IPS DF 6.9 (cell line): ENCODE data around the gene TLCD1.
A peak's percentile ranks its signal among the peaks of the same experiment; 100 is the strongest.

Experiments
- DNase-seq: peaks from one replicate; pipeline ENCODE4 v3.0.0-alpha.2; 2013; ENCODE audit warnings: low read depth, low spot score
- H3K27ac ChIP-seq: one replicate; pipeline ENCODE4 v1.5.1; 2013; ENCODE audit warnings: low read length, control low read depth
- H3K27me3 ChIP-seq: 2 replicates; pipeline ENCODE4 v1.6.1; 2013; ENCODE audit warnings: mild to moderate bottlenecking, low read length; ENCODE audit not compliant: control insufficient read depth, insufficient read depth
- H3K36me3 ChIP-seq: 2 replicates; pipeline ENCODE4 v1.6.1; 2013; ENCODE audit warnings: low read length; ENCODE audit not compliant: control insufficient read depth, insufficient read depth
- H3K4me1 ChIP-seq: 2 replicates; pipeline ENCODE4 v1.6.1; 2013; ENCODE audit warnings: low read length; ENCODE audit not compliant: control insufficient read depth, insufficient read depth
- H3K4me3 ChIP-seq: 2 replicates; pipeline ENCODE4 v1.5.1; 2013; ENCODE audit warnings: mild to moderate bottlenecking, low read length
- H3K9me3 ChIP-seq: 2 replicates; pipeline ENCODE4 v1.6.1; 2013; ENCODE audit warnings: low read length, inconsistent platforms; ENCODE audit not compliant: control insufficient read depth, insufficient read depth
- WGBS: extraction: QIAGEN DNeasy Blood & Tissue Kit; methylation state at CpG from one replicate; pipeline ENCODE4 v1.1.7; 2013; ENCODE audit warnings: mixed read lengths, missing lambda C conversion rate; ENCODE audit not compliant: insufficient read length, insufficient coverage; 5-methylcytosine and 5-hydroxymethylcytosine counted together

Gene TLCD1

DNA sequence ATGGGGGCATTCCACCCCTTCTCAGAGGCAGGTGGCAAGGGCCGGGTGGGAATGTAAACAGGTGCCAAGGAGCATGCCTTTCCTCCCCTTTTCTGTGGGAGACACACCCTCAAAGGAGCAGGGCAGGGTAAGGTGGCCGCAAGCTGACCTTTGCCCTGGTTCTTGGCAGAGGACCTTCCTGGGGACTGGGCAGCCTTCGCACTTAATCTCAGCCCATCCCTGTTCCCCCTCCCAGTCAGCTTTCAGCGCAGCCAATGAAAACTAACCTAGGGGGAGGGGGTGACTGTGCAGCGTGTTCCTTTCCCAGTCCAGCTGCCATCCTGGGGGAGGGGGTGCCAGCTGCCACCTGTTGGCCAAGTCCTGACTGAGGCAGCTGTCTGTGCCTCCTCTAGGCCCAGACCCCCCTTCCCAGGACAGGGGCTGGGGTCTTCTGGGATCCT is 20.6 kb upstream of the TLCD1 start:
- WGBS = no CpG with 5 or more reads among the region's 5 CpGs
- Histone ChIP-seq H3K4me3 (no peak overlapping the region), H3K36me3 (peaks cover 35% of the 10 kb centered on the region), H3K27ac (no peak overlapping the region), H3K9me3 (no peaks in the 10 kb centered on the region), H3K27me3 (no peaks in the 10 kb centered on the region), H3K4me1 (peaks cover 15% of the 10 kb centered on the region)
- no peak for DNase-seq

DNA sequence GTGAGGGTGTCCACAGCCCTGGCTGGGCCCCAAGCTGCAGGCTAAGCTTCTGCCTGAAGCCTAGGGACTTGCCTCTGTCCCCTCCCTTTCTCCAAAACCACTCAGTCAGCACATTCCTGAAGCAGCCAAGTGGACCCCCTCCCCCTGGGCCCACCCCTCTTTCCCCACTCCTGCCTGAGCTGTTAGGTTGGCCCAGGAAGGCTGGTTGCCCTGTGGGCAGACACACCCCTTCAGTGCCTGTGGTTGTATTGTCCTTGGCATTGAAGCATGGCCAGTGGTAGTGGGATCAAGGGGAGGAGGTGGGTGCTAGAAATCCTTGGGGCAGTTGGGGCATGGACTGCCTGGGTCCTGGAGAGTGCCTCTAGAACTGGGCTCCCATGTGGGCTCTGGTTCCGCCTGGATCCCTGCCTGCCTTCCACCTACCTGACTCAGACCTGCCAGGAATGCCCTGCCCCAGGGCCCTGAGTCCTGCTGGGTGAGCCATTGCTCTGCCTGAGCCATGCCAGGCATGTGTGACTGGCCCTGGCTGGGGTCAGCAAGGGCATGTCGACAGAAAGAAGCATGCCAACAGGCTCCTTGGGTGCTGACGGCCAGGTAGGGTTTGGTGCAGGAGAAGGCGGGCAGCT is 19.9 kb upstream of the TLCD1 start:
- Histone ChIP-seq H3K4me1 (peaks cover 15% of the 10 kb centered on the region), H3K4me3 (peak overlapping the region; percentile 97; the same call in 1 of the 2 replicates), H3K36me3 (peaks cover 35% of the 10 kb centered on the region), H3K27ac (no peak overlapping the region), H3K9me3 (no peaks in the 10 kb centered on the region), H3K27me3 (no peaks in the 10 kb centered on the region)
- no peak for DNase-seq
- WGBS = no CpG with 5 or more reads among the region's 4 CpGs

DNA sequence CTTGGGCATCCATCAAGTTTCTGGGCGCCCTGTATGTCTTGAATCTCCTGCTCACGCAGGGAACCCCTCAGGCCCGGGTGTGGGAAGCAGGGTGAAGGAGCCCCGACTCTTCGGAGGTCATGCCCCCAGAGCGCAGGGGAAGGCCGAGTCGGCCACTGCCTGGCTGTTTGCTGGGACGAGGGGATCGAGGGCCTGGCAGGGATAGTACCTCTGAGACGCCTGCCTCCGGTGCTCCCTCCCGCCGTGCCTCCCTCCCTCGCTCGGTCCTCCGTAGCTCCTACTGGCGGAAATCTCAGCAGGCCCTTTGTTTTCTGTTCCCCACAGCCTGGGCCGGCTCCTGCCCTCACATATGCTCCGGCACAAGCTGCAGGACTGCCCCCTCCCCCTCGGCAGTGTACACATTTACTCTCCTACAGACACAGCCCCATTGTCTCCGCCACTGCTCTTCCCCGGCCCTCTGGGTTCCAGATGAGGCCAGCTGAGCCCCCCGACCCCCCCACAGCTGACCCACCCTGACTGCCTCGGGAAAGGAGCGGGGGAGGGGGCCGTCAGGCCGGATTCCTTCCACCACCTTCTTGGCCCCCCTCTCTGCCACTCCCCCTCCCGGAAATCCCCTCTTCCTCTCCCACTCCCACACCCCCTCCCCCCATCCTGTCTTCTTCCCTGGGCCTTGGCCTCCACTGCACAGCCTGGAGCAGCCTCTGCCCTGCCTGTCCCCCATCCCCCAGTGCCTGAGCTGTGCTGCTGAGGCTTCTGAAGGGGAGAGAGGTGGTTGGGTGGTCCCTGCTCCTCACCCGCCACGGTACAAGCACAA is 19.1 kb upstream of the TLCD1 start:
- H3K9me3 ChIP-seq = no peaks in the 10 kb centered on the region
- H3K36me3 ChIP-seq = peaks cover 33% of the 10 kb centered on the region
- H3K27me3 ChIP-seq = no peaks in the 10 kb centered on the region
- H3K4me3 ChIP-seq = peak overlapping the region; percentile 97
- no peak overlapping the region for H3K27ac ChIP-seq
- DNase-seq = no peak
- WGBS = no CpG with 5 or more reads among the region's 31 CpGs
- H3K4me1 ChIP-seq = peaks cover 15% of the 10 kb centered on the region

- Histone ChIP-seq H3K4me1 (peaks cover 15% of the 10 kb centered on the region), H3K36me3 (peaks cover 29% of the 10 kb centered on the region), H3K4me3 (peak overlapping the region; percentile 97)
Observed at GRCh38 chr17:28744104-28744971, 18.3 kb upstream of the TLCD1 start.

DNA sequence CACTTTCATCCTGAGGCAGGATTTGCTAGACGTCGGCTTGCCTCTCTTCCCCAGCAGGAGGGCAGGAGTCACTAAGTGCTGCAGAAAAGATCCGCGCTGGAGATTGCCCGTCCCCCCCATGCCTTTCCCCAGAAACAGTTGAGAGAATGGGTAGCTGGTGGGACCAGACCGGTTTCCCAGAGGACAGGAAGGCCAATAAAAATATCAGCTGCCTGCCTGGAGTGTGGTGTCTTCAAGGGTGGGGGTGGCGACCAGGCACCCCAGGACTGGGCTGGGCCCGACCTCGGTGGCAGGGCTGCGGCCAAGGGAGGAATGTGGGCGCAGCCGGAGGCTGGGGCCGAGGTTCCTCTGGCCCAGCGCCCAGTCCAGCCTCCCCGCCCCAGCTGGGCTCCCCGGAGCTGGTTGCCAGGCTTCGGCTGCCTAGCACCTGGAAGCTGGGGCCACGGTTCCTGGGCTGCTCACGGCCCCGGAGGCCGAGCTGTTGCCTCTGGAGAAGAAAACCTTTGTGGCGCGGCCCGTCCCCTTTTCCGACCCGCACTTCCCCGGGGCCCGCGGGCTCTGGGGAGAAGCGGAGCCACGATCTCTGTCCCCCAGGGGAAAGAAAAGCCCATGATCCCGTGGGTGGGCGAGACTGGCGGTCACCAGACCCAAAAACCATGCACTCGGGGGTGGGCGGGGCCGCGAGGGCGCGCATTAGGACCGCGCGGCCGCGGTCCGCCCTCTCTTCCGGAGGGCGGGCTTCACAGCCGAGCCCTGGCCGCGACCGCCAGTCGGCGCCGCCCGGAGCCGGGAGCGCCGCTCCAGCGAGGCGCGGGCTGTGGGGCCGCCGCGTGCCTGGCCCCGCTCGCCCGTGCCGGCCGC is 17.4 kb upstream of the TLCD1 start, which contains the start of gene TRAF4:
TSS of gene TRAF4 (plus strand) at position 769 of the 861 bp plus-strand sequence. CDS start 102 bp downstream, outside the sequence.
- Histone ChIP-seq H3K4me1 (peaks cover 15% of the 10 kb centered on the region), H3K27me3 (no peaks in the 10 kb centered on the region), H3K9me3 (no peaks in the 10 kb centered on the region), H3K27ac (no peak within 1 kb of the TSS), H3K36me3 (peaks cover 20% of the 10 kb centered on the region), H3K4me3 (peak within 1 kb of the TSS; percentile 97)
- DNase-seq = no peak
- WGBS = no CpG with 5 or more reads among the region's 70 CpGs

More at GRCh38 chr17:28744104-28744971, 18.3 kb upstream of the TLCD1 start:
- DNase-seq = no peak
- WGBS = no CpG with 5 or more reads among the region's 61 CpGs
- H3K27me3 ChIP-seq = no peaks in the 10 kb centered on the region
- no peak overlapping the region for H3K27ac ChIP-seq
- H3K9me3 ChIP-seq = no peaks in the 10 kb centered on the region

DNA sequence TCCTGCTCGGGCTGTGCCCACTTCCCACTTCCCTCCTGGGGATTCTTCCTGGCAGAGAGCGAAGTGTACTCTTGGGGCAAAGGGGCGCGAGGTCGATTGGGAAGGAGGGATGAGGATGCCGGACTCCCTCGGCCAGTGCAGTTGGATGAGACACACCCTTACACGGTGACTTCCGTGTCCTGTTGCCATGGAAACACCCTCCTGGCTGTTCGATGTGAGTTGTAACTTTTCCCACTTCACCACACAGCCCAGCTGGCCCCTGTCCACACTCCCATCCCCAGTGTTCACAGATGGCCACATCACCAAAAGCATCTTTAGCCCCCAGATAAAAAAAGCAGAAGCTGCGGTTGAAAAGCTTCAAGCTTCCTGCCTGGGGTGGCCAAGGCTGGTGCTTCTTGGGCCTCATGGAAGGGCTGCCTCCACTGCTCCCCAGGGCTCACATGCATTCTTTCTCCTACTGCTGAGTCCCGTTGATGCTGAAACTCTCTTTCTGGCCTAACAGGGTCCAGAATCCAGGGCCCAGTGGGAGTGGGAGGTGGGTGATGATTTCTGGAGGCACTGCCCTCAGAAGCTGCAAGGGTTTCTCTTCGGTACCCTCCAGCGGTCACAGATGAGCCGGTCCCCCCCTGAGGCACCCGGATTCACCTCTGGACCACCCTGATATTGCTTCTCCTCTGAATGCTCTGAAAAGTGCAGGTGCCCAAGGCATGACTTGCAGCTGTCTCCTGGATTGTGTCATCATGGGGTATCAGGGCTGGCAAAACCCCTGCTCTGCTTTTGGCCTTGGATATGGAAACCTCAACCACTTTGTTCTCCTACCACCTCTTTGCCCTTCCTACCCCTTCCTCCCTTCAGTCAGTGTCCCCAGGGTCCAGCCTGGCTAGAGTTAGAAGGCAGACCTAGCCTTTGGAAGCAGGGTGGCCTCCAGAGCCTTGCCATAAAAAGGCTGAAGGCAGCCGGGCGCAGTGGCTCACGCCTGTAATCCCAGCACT is 15.6 kb upstream of the TLCD1 start:
- H3K36me3 ChIP-seq = peaks cover 8% of the 10 kb centered on the region
- H3K4me3 ChIP-seq = no peak overlapping the region
- no peaks in the 10 kb centered on the region for H3K9me3 ChIP-seq
- no peak overlapping the region for H3K27ac ChIP-seq
- H3K4me1 ChIP-seq = peaks cover 9% of the 10 kb centered on the region
- no peak for DNase-seq
- no CpG with 5 or more reads among the region's 19 CpGs for WGBS
- no peaks in the 10 kb centered on the region for H3K27me3 ChIP-seq

DNA sequence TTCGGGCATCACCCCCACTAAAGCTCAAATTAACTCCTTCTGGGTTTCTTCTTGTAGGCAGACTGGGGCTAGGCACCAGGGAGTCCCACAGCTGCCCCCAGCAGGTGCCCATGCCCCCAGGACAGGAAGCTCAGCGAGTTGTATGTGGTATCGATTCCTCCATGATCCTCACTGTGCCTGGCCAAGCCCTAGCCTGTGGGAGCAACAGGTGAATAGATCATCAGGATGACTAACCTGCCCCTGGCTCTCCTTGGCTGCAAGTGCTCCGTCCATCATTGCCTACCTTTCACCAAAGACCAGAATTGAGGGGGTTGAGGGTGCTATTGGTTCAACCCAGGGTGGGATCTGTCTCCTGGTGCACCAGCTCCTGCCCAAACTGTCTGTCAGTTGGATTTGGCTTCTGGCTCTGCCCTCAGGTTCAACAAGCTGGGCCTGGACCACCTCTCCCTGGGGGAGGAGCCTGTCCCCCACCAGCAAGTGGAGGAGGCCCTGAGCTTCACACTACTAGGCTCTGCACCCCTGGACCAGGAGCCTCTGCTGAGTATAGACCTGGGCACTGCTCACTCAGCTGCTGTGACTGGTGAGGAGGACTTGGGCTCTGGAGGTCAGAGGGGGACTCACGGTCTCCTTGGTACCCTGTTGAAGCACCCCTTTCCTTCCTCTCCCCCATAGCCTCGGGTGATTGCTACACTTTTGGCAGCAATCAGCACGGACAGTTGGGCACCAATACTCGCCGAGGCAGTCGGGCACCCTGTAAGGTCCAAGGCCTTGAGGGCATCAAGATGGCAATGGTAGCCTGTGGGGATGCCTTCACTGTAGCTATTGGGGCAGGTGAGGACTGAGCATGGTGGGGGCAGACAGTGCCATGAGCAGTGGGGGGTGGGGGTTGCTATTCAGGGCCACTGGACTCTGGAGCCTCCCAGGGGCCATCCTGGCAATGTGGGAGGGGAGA is 14.6 kb upstream of the TLCD1 start:
- Histone ChIP-seq H3K27ac (no peak overlapping the region), H3K36me3 (peaks cover 5% of the 10 kb centered on the region), H3K4me3 (no peak overlapping the region), H3K27me3 (no peaks in the 10 kb centered on the region), H3K4me1 (no peaks in the 10 kb centered on the region; the same call in 1 of the 2 replicates), H3K9me3 (no peaks in the 10 kb centered on the region)
- WGBS = no CpG with 5 or more reads among the region's 10 CpGs
- DNase-seq = no peak

GRCh38 chr17:28738680-28739384 is 12.8 kb upstream of the TLCD1 start:
- no peak for DNase-seq
- H3K27me3 ChIP-seq = no peaks in the 10 kb centered on the region
- no peak overlapping the region for H3K27ac ChIP-seq
- H3K4me3 ChIP-seq = no peak overlapping the region
- no peaks in the 10 kb centered on the region for H3K9me3 ChIP-seq
- 100% methylated on average over 1 of the region's 10 CpGs for WGBS
- H3K36me3 ChIP-seq = peaks cover 5% of the 10 kb centered on the region
- H3K4me1 ChIP-seq = no peaks in the 10 kb centered on the region
